GM06990 (cell line): Measurements from ENCODE around the gene ACKR1.

Experiments
- DNase-seq: peaks from one replicate; pipeline ENCODE4 v3.0.0-alpha.2; 2011; ENCODE audit not compliant: insufficient read length; ENCODE audit errors: extremely low read depth
- H3K27me3 ChIP-seq: replicated peaks from 2 replicates; pipeline ENCODE4 v1.6.0; 2011; ENCODE audit warnings: low read length; ENCODE audit not compliant: control insufficient read depth, insufficient read depth
- H3K36me3 ChIP-seq: 2 replicates; pipeline ENCODE4 v1.5.1; 2011; ENCODE audit warnings: low read length; ENCODE audit not compliant: control insufficient read depth, insufficient read depth
- H3K4me3 ChIP-seq: replicated peaks from 2 replicates; pipeline ENCODE4 v1.5.1; 2011; ENCODE audit warnings: low read depth, mild to moderate bottlenecking, control low read depth, low read length
- CTCF ChIP-seq: IDR thresholded peaks from 2 replicates; pipeline ENCODE4 v1.5.1; 2011; ENCODE audit warnings: low read length, control low read depth, mild to moderate bottlenecking, inconsistent platforms; ENCODE audit not compliant: insufficient read depth, poor library complexity, severe bottlenecking

The ACKR1 gene

GRCh38 chr1:159173320-159173719, 31.4 kb upstream of the ACKR1 start:
- Histone ChIP-seq H3K27me3 (peaks cover 2% of the 10 kb centered on the region), H3K36me3 (no peaks in the 10 kb centered on the region), H3K4me3 (no peak overlapping the region)
- no peak for TF ChIP-seq CTCF
- DNase-seq: no peak

- H3K4me3 ChIP-seq: no peak overlapping the region
- TF ChIP-seq CTCF: no peak
- H3K36me3 ChIP-seq: no peaks in the 10 kb centered on the region
- no peak for DNase-seq
- peaks cover 2% of the 10 kb centered on the region for H3K27me3 ChIP-seq
Measured at GRCh38 chr1:159175571-159175970, 29.1 kb upstream of the ACKR1 start.

- no peak for TF ChIP-seq CTCF
- Histone ChIP-seq H3K36me3 (no peaks in the 10 kb centered on the region), H3K4me3 (no peak overlapping the region), H3K27me3 (no peaks in the 10 kb centered on the region; the same call in 1 of the 2 replicates)
- no peak for DNase-seq
Measured at GRCh38 chr1:159177272-159177907, 27.3 kb upstream of the ACKR1 start.

GRCh38 chr1:159179906-159180305, 24.8 kb upstream of the ACKR1 start:
- Histone ChIP-seq H3K36me3 (no peaks in the 10 kb centered on the region), H3K27me3 (no peaks in the 10 kb centered on the region), H3K4me3 (no peak overlapping the region)
- no peak for TF ChIP-seq CTCF
- DNase-seq: no peak

- H3K27me3 ChIP-seq: no peaks in the 10 kb centered on the region
- TF ChIP-seq CTCF: no peak
Measured at GRCh38 chr1:159180516-159180915, 24.2 kb upstream of the ACKR1 start.

More at GRCh38 chr1:159180516-159180915, 24.2 kb upstream of the ACKR1 start:
- DNase-seq: no peak
- Histone ChIP-seq H3K4me3 (no peak overlapping the region), H3K36me3 (no peaks in the 10 kb centered on the region)
